Measurements from ENCODE around the gene TJAP1. TPM values are rescaled to one million over a fixed set of nuclear protein-coding genes. Genes with fewer than 3 reads are reported as not detected.

TJAP1 gene, protein sequence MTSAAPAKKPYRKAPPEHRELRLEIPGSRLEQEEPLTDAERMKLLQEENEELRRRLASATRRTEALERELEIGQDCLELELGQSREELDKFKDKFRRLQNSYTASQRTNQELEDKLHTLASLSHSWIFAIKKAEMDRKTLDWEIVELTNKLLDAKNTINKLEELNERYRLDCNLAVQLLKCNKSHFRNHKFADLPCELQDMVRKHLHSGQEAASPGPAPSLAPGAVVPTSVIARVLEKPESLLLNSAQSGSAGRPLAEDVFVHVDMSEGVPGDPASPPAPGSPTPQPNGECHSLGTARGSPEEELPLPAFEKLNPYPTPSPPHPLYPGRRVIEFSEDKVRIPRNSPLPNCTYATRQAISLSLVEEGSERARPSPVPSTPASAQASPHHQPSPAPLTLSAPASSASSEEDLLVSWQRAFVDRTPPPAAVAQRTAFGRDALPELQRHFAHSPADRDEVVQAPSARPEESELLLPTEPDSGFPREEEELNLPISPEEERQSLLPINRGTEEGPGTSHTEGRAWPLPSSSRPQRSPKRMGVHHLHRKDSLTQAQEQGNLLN
- 9.0 TPM for total RNA-seq

DNA sequence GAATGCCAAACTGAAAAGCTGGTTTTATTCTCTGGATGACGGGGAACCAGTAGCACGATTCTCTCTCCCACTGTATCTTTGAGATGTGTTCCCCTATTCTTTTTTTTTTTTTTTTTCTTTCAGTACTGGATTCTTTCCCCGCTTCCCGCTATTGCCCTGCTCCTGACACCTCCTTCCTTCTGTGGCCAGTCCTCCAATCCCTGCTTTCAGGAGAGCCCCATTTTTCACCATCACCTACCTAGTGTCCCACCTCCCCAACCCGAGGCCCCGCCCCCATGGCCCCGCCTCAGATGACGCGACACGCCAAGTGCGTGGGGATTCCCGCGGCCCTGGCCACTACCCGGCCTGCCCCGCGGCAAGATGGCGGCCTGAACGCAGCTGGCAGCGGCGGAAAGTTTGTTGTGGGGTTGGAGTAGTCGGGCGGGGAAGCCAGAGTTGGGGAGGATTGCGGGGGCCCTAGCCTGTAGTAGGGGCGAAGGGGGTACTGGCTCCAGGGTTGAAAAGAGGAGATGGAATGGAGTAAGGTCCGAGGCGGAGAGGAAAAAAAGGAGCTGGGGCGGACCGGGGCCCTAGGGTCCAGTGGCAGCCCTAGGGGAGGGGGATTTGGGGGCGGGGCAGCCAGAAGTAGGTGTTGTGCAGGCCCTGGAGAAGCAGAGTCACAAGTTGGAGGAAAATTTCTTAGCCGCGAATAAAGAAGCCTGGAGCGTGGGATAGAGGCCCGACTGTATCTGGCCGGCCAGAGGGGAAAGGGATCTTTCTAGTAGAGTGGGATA, at the start of gene TJAP1:
Gene TJAP1 (plus strand): TSS at position 336 of the 773 bp plus-strand sequence. CDS start 21,432 bp downstream, outside the sequence.
- H3K4me3 ChIP-seq (ENCODE audit: low read length) = peak within 1 kb of the TSS; percentile 53
- peaks cover 16% of the 10 kb centered on the region for H3K4me1 ChIP-seq (ENCODE audit: insufficient read depth, low read length)
- H3K9me3 ChIP-seq (ENCODE audit: low read depth, low read length) = no peaks in the 10 kb centered on the region
- H3K27me3 ChIP-seq (ENCODE audit: insufficient read depth, low read length) = no peaks in the 10 kb centered on the region

DNA sequence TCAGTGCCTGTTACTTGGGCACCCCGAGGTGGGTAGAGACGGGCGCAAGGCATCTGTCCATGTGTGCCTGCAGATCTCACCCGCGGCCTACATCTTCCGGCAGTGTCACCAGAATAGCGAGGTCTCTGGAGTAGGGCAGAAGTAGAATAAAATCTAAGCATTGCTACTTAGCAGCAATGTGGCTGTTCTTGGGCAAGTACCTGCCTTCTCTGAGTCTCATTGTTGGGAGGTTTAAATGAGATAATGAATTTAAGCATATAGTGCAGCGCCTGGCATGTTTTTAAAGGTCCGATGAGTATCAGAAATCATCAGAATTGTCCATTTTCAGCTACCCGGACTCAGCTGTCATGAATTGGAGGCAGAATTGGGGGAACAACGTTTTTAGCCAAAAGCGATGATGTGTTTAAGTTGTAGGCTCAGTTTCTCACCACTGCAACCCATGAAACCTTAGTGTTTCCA, 49.2 kb upstream of the TJAP1 start:
- H3K4me1 ChIP-seq (ENCODE audit: insufficient read depth, low read length) = peaks cover 25% of the 10 kb centered on the region
- H3K27me3 ChIP-seq (ENCODE audit: insufficient read depth, low read length) = no peaks in the 10 kb centered on the region
- peak overlapping the region; percentile 67 for H3K4me3 ChIP-seq (ENCODE audit: low read length)
- no peaks in the 10 kb centered on the region for H3K9me3 ChIP-seq (ENCODE audit: low read depth, low read length)

DNA sequence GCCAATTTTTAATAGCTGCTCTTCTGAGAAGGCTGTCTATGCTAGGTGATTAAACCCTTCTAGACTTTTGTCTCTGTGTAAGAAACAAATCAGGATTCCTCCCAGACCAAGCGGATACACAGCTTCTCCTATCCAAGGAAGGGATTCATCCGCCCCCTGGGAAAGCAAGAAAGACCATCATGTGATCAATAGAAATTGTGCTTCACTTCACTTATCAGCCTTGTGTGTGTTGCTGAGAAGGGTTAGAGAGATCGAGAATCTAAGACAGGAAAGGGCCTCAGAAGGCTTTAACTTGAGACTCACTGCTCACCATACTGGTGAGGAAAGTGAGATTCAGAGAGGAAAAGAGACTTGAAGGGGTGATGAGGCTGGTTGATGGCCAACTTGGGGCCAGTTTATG, 48.5 kb upstream of the TJAP1 start:
- H3K9me3 ChIP-seq (ENCODE audit: low read depth, low read length) = no peaks in the 10 kb centered on the region
- H3K4me3 ChIP-seq (ENCODE audit: low read length) = no peak overlapping the region
- H3K4me1 ChIP-seq (ENCODE audit: insufficient read depth, low read length) = peaks cover 25% of the 10 kb centered on the region
- no peaks in the 10 kb centered on the region for H3K27me3 ChIP-seq (ENCODE audit: insufficient read depth, low read length)

DNA sequence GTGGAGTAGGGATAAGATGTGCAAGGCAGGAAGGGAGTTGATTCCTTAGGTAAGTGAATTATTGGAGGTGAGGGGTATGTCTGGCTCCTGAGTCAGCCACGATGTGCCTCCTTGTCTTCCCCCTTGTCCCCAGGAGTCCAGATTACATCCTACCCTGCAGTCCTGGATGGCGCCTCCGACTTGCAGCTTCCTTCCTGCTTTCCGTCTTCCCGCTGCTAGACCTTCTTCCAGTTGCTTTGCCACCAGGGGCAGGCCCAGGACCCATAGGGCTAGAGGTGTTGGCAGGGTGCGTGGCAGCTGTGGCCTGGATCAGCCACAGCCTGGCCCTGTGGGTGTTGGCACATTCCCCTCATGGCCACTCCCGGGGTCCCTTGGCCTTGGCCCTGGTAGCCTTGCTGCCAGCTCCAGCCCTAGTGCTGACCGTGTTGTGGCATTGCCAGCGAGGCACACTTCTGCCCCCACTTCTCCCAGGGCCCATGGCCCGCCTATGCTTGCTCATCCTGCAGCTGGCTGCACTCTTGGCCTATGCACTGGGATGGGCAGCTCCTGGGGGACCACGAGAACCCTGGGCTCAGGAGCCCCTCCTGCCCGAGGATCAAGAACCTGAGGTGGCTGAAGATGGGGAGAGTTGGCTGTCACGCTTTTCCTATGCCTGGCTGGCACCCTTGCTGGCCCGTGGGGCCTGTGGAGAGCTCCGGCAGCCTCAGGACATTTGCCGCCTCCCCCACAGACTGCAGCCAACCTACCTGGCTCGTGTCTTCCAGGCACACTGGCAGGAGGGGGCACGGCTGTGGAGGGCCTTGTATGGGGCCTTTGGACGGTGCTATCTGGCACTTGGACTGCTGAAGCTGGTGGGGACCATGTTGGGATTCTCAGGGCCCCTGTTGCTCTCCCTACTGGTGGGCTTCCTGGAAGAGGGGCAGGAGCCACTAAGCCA, 45.1 kb upstream of the TJAP1 start:
- Histone ChIP-seq H3K27me3 (ENCODE audit: insufficient read depth, low read length) (no peaks in the 10 kb centered on the region), H3K9me3 (ENCODE audit: low read depth, low read length) (no peaks in the 10 kb centered on the region), H3K4me3 (ENCODE audit: low read length) (no peak overlapping the region), H3K4me1 (ENCODE audit: insufficient read depth, low read length) (peaks cover 19% of the 10 kb centered on the region)

DNA sequence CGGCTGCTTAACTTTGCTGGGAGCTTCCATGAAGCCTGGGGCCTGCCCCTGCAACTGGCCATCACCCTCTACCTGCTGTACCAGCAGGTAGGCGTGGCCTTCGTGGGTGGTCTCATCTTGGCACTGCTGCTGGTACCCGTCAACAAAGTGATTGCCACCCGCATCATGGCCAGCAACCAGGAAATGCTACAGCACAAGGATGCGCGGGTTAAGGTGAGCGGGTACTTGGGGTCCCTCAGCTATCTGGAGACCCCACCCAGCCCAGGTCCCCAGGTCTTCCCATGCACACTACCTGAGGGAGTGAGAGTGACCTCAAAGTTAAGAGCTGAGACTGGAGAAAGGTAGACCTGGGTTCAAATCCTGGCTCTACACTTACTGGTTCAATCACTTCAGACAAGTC, 44.2 kb upstream of the TJAP1 start:
- H3K9me3 ChIP-seq (ENCODE audit: low read depth, low read length) = no peaks in the 10 kb centered on the region
- H3K4me3 ChIP-seq (ENCODE audit: low read length) = no peak overlapping the region
- H3K27me3 ChIP-seq (ENCODE audit: insufficient read depth, low read length) = no peaks in the 10 kb centered on the region
- H3K4me1 ChIP-seq (ENCODE audit: insufficient read depth, low read length) = peaks cover 18% of the 10 kb centered on the region

DNA sequence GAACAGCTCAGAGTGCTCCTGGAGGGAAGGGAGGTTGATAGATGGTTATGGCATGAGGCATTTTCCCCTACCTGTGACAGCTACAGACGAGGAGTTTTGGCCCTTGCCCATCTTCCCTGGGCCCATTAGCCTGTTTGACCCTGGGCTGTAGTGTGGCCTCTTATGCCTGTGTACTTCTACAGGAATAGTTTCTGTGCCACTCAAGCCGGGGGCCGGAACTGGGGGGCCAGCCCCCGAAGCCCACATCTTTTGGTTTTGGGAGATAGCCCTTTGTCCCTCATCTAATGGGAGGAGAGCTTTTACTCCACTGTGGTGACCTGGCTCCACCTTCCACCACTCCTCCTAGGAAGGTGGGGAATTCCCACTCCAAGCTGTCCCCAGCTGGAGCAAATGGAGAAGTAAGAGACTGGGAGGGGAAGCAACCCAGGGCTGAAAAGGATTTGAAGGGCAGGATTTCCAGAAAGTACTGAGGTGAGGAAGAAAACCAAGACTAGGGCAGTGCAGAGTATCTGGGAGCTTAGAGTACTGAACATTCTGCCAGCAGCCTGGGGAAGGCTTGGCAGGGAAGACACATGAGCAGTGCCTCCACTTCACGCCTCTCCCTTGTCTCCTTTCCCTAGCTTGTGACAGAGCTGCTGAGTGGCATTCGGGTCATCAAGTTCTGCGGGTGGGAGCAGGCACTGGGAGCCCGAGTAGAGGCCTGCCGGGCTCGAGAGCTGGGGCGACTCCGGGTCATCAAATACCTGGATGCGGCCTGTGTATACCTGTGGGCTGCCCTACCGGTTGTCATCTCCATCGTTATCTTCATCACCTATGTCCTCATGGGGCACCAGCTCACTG, 43.1 kb upstream of the TJAP1 start:
- Histone ChIP-seq H3K9me3 (ENCODE audit: low read depth, low read length) (no peaks in the 10 kb centered on the region), H3K4me1 (ENCODE audit: insufficient read depth, low read length) (peaks cover 8% of the 10 kb centered on the region), H3K4me3 (ENCODE audit: low read length) (no peak overlapping the region), H3K27me3 (ENCODE audit: insufficient read depth, low read length) (no peaks in the 10 kb centered on the region)

DNA sequence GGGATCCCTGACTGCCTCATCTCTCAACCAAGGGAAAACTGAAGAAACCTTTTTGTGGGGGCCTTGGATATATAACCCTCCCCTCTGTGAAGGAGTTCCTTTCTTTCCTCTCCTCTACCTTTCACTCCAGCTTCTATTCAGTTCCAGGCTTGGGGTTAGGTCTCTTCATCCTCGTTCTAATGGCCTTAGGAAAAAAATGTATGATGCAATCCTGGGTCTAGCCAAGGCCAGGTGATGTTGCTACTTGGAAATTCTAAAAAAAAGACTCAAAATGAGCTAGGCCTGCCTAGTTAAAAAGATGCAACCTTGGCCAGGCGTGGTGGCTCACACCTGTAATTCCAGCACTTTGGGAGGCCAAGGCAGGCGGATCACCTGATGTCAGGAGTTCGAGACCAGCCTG, 42.4 kb upstream of the TJAP1 start:
- Histone ChIP-seq H3K9me3 (ENCODE audit: low read depth, low read length) (no peaks in the 10 kb centered on the region), H3K4me1 (ENCODE audit: insufficient read depth, low read length) (peaks cover under 1% of the 10 kb centered on the region), H3K27me3 (ENCODE audit: insufficient read depth, low read length) (no peaks in the 10 kb centered on the region), H3K4me3 (ENCODE audit: low read length) (no peak overlapping the region)

DNA sequence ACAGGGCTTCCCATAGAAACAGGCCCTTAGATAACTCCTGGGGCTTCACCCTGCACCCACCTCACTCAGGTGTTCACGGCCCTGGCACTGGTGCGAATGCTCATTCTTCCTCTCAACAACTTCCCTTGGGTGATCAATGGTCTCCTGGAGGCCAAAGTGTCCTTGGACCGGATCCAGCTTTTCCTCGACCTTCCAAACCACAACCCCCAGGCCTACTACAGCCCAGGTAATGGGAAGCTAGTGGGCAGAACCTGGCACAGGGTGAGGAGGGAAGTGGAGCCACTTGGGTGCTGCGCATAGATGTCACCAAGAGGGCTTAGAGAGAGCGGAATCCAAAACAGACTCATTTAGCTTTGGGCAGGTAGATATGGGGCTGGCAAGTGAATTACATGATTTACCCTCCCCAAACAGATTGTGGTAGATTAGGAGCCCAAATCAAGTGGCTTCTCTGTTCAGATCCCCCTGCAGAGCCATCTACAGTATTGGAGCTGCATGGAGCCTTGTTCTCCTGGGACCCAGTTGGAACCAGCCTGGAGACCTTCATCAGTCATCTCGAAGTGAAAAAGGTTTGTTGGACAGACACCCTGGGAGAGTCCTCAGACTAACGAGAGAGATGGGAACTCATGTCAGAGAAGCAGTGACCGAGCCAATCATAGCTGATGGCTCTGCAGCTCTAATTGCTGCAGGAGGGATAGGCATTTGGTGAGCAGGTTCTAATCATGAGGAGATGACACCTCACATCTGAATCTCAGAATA, 41.5 kb upstream of the TJAP1 start:
- no peaks in the 10 kb centered on the region for H3K4me1 ChIP-seq (ENCODE audit: insufficient read depth, low read length)
- H3K9me3 ChIP-seq (ENCODE audit: low read depth, low read length) = no peaks in the 10 kb centered on the region
- no peak overlapping the region for H3K4me3 ChIP-seq (ENCODE audit: low read length)
- no peaks in the 10 kb centered on the region for H3K27me3 ChIP-seq (ENCODE audit: insufficient read depth, low read length)

DNA sequence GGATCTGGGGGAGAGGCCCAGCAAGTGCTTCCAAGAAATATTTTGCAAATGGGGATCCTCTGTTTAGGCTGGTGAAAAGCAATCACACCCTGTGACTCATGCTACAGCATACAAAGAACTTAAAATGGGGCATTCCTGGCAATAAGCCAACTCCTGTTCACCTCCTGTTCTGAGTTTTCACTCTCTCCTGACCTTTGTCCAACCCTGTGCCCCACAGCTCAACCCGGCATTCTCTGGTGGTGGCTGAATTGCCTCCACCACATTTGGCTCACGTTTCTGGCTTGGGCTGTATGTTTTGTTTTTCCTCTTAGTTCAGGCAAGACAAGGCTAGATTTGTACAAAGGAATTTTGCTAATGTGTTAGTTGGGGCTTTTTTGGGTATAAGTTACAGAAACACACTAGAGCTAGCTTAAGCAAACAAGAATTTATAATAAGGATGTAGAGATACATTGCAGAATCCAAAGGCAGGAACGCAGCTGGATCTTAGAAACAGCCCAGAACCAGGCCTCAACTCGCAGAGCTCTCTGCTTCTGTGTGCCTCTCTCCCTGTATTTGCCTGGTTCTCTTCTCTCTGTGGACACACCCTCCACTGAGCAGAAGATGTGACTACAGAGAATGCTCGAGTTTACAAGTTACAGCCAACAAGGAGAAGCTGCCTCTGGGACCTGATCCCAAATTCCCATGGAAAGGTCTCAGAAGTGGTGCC, 40.6 kb upstream of the TJAP1 start:
- Histone ChIP-seq H3K9me3 (ENCODE audit: low read depth, low read length) (no peaks in the 10 kb centered on the region), H3K4me1 (ENCODE audit: insufficient read depth, low read length) (no peaks in the 10 kb centered on the region), H3K27me3 (ENCODE audit: insufficient read depth, low read length) (no peaks in the 10 kb centered on the region), H3K4me3 (ENCODE audit: low read length) (no peak overlapping the region)

DNA sequence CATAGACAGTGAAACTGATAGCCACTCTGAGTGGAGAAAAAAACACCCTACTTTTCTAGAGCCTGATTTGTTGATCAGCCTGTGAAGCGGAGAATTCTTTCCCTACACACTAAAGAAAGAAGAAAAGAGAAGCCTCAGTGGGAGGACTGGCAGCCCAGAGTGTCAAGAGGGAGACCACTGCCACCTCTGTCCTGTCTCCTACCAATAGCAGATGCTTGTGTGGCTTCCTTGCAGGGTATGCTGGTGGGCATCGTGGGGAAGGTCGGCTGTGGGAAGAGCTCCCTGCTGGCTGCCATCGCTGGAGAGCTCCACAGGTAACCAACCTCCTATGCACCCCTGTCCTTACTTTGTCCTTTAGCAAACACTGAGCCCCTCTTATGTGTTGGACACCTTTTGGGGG, 39.7 kb upstream of the TJAP1 start:
- Histone ChIP-seq H3K4me3 (ENCODE audit: low read length) (no peak overlapping the region), H3K4me1 (ENCODE audit: insufficient read depth, low read length) (no peaks in the 10 kb centered on the region), H3K27me3 (ENCODE audit: insufficient read depth, low read length) (no peaks in the 10 kb centered on the region), H3K9me3 (ENCODE audit: low read depth, low read length) (no peaks in the 10 kb centered on the region)

DNA sequence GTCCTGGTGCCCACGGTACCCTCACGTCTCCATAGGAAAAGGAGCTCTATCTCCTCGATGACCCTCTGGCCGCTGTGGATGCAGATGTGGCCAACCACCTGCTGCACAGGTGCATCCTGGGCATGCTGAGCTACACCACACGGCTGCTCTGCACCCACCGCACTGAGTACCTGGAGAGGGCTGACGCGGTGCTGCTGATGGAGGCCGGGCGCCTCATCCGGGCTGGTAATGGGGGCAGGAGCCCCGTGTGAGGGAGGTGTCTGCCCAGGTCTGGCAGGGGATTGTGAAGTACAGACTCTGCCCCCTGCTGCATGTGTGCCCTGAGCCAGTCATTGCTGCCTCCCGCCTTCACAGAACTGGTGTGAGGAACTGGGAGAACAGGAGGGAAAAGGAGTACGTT, 34.4 kb upstream of the TJAP1 start:
- Histone ChIP-seq H3K4me1 (ENCODE audit: insufficient read depth, low read length) (no peaks in the 10 kb centered on the region), H3K9me3 (ENCODE audit: low read depth, low read length) (no peaks in the 10 kb centered on the region), H3K27me3 (ENCODE audit: insufficient read depth, low read length) (no peaks in the 10 kb centered on the region), H3K4me3 (ENCODE audit: low read length) (no peak overlapping the region)

DNA sequence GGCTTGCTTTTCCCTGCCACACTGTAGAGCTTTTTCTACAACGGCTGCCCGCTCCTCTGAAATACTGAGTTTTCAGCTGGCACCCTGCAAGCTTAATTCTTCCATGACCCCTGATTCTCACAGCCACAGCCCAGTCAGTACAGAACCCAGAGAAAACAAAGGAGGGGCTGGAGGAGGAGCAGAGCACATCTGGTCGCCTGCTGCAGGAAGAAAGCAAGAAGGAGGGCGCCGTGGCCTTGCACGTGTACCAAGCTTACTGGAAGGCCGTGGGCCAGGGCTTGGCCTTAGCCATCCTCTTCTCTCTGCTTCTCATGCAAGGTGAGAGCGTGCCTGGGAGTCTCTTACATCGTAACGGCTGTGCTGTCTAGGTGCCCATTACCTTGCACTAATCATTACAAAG, 33.3 kb upstream of the TJAP1 start:
- no peak overlapping the region for H3K4me3 ChIP-seq (ENCODE audit: low read length)
- H3K4me1 ChIP-seq (ENCODE audit: insufficient read depth, low read length) = no peaks in the 10 kb centered on the region
- H3K9me3 ChIP-seq (ENCODE audit: low read depth, low read length) = no peaks in the 10 kb centered on the region
- H3K27me3 ChIP-seq (ENCODE audit: insufficient read depth, low read length) = no peaks in the 10 kb centered on the region

DNA sequence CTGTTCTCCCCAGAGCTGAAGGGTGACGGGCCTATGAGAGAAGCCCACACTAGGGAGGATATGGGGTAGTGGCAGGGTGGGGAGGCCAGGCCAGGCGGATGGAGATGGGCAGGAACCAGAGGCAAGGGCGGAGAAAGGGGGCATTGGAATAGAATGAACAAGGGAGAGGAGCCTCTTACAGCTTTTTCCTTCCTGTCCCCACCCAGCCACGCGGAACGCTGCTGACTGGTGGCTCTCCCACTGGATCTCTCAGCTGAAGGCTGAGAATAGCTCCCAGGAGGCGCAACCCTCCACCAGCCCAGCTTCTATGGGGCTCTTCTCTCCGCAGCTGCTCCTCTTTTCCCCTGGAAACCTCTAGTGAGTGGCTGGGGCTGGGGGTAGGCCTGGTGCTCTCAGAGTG, 32.8 kb upstream of the TJAP1 start:
- Histone ChIP-seq H3K4me1 (ENCODE audit: insufficient read depth, low read length) (no peaks in the 10 kb centered on the region), H3K9me3 (ENCODE audit: low read depth, low read length) (no peaks in the 10 kb centered on the region), H3K4me3 (ENCODE audit: low read length) (no peak overlapping the region), H3K27me3 (ENCODE audit: insufficient read depth, low read length) (no peaks in the 10 kb centered on the region)

All from mononuclear cell (primary cell).